Progenitor cell of endocrine pancreas (in vitro differentiated cells): Measurements from ENCODE around the gene NCAPG2. TPM values are rescaled to one million over a fixed set of nuclear protein-coding genes. Genes with fewer than 3 reads are reported as not detected.
A peak's percentile ranks its signal among the peaks of the same experiment; 100 is the strongest.
"Not testable (repeated sequence)": the region's sequence is repeated elsewhere in the genome, so short reads cannot be mapped to it uniquely, and the experiment has no call there.

Experiments used
- DNase-seq: peaks from one replicate; pipeline ENCODE4 v3.0.0; 2021; ENCODE audit warnings: low spot score; ENCODE audit not compliant: unreplicated experiment
- H3K27ac Mint-ChIP-seq: 2 replicates; pipeline ENCODE4 v1.8.0; 2021; ENCODE audit warnings: mild to moderate bottlenecking, moderate library complexity, mixed read lengths
- H3K27me3 Mint-ChIP-seq: 2 replicates; pipeline ENCODE4 v1.8.0; 2021; ENCODE audit warnings: mixed read lengths
- H3K36me3 Mint-ChIP-seq: 2 replicates; pipeline ENCODE4 v1.8.0; 2022; ENCODE audit warnings: mixed read lengths; ENCODE audit not compliant: insufficient read depth
- H3K4me1 Mint-ChIP-seq: 2 replicates; pipeline ENCODE4 v1.8.0; 2021; ENCODE audit warnings: low read depth, mixed read lengths
- H3K4me3 Mint-ChIP-seq: 2 replicates; pipeline ENCODE4 v1.8.0; 2021; ENCODE audit warnings: low read depth, mild to moderate bottlenecking, moderate library complexity, mixed read lengths
- H3K9me3 Mint-ChIP-seq: 2 replicates; pipeline ENCODE4 v1.8.0; 2021; ENCODE audit warnings: low read depth, mixed read lengths
- CTCF ChIP-seq: fragments of 200-600 bp; sonication (generic); IDR thresholded peaks from one replicate; pipeline ENCODE4 v1.5.0; 2021; ENCODE audit warnings: antibody characterized with exemption, mild to moderate bottlenecking; ENCODE audit not compliant: unreplicated experiment
- total RNA-seq: library from RNA; stranded (reverse); gene quantifications from 2 replicates; pipeline ENCODE4 v1.2.1, GENCODE V29; 2021

NCAPG2 gene
- total RNA-seq, 1 donor from 2014 or later = 28.3 TPM

DNA sequence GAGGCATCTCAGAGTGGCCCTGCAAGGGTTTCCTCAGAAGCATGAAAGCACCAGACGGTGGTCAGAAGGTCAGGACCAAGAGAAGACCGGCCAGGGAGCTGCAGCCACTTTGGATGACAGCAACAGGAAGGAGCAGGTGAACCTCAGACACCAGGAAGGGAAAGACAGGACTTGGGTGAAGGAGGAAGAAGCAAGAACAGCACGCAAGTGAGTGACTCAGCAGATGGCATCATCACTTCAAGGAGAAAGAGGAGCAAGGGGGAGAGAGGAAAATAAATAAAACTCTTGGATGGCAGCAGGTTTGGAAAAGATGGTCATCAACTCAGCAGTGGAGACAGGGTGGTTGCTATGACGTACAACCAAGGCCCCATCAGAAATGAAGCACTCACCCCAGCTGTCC is 31.6 kb downstream of the NCAPG2 start:
- Mint-ChIP-seq H3K4me1 (no peaks in the 10 kb centered on the region), H3K4me3 (no peak overlapping the region), H3K27me3 (no peaks in the 10 kb centered on the region), H3K9me3 (no peaks in the 10 kb centered on the region), H3K27ac (no peak overlapping the region), H3K36me3 (peaks cover 5% of the 10 kb centered on the region)
- TF ChIP-seq CTCF = no peak
- DNase-seq = no peak

- H3K4me3 Mint-ChIP-seq, H3K36me3 Mint-ChIP-seq, H3K4me1 Mint-ChIP-seq, DNase-seq, H3K27ac Mint-ChIP-seq, H3K27me3 Mint-ChIP-seq, H3K9me3 Mint-ChIP-seq: not testable (repeated sequence)
These were observed 36.5 kb downstream of the NCAPG2 start for GRCh38 chr7:158668086-158668485.

DNA sequence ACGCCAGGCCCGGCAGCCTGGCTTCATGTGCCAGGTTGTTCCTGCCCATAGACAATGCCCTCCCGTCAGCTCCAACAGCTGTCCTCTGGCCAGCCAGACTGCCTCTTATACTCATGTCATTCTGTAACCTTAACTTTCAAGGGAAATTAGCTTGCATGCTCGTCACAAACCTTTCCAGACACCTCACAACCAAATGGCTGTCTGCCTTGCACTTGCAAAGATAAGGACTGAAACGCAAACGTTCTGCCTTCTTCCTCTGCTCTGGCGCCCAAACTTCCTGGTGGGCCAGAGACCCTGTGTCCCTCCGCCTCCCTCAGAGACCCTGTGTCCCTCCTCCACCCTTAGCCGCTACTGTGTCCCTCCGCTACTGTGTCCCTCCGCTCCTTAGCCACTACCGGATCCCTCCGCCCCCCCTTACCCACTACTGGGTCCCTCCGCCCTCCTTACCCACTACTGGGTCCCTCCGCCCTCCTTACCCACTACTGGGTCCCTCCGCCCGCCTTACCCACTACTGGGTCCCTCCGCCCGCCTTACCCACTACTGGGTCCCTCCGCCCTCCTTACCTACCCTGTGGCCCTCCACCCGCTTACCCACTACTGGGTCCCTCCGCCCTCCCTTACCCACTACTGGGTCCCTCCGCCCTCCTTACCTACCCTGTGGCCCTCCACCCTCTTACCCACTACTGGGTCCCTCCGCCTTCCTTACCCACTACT is 37.5 kb downstream of the NCAPG2 start:
- H3K4me3 Mint-ChIP-seq, H3K27me3 Mint-ChIP-seq, DNase-seq, H3K4me1 Mint-ChIP-seq, H3K9me3 Mint-ChIP-seq: not testable (repeated sequence)
- Mint-ChIP-seq H3K36me3 (peaks cover 11% of the 10 kb centered on the region), H3K27ac (peak overlapping the region; percentile 78)

DNA sequence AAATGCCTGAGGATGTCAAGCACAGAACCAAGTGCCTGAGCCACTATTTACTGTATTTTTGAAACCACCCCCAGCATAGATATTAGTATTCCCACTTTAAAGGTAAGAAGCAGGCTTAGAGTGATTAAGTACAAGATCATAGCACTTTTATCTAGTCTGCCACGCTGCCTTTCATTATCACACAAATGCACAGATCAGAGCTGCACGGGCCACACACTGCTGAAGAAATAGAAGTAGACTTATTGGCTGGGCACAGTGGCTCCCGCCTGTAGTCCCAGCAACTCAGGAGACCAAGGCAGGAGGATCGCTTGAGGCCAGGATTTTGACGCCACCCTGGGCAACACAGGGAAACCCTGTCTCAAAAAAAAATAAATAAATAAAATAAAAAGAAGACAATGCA is 38.2 kb downstream of the NCAPG2 start:
- TF ChIP-seq CTCF = no peak
- Mint-ChIP-seq H3K4me1 (no peaks in the 10 kb centered on the region), H3K9me3 (no peaks in the 10 kb centered on the region), H3K27ac (no peak overlapping the region), H3K4me3 (no peak overlapping the region), H3K27me3 (no peaks in the 10 kb centered on the region), H3K36me3 (peaks cover 13% of the 10 kb centered on the region)
- no peak for DNase-seq

DNA sequence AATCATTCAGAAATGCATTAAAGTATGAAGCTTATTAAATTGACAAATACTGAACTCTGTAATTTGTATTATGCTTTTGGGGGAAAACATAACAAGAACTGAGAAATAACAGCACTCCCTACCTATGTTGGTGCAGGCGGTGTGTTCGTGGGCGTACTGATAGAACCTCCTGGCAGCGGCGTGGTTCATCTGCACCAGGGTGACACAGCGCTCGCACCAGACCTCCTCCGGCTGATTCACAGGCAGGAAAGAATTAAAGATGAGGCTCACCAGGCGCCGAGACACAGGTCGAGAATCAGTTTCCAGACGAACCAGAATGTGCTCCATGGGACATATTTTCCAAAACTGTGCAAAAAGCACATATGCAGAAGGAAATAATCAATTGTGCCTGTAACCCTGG is 40.2 kb downstream of the NCAPG2 start:
- Mint-ChIP-seq H3K27ac (no peak overlapping the region), H3K4me3 (no peak overlapping the region), H3K4me1 (no peaks in the 10 kb centered on the region), H3K36me3 (peaks cover 11% of the 10 kb centered on the region), H3K9me3 (no peaks in the 10 kb centered on the region), H3K27me3 (no peaks in the 10 kb centered on the region)
- no peak for DNase-seq
- TF ChIP-seq CTCF = no peak

- no peak for TF ChIP-seq CTCF
- Mint-ChIP-seq H3K4me1 (peaks cover 2% of the 10 kb centered on the region), H3K27me3 (no peaks in the 10 kb centered on the region), H3K27ac (no peak overlapping the region), H3K9me3 (no peaks in the 10 kb centered on the region), H3K36me3 (peaks cover 11% of the 10 kb centered on the region), H3K4me3 (no peak overlapping the region)
- no peak for DNase-seq
These were observed 41.2 kb downstream of the NCAPG2 start for GRCh38 chr7:158663428-158663741.
